ENCODE results near the gene CRISP1. TPM values are rescaled to one million over a fixed set of nuclear protein-coding genes. Genes with fewer than 3 reads are reported as not detected.
"Not testable (repeated sequence)": the region's sequence is repeated elsewhere in the genome, so short reads cannot be mapped to it uniquely, and the experiment has no call there.

Gene CRISP1
- total RNA-seq, result not detected

- Mint-ChIP-seq H3K9me3 (peaks cover 9 to 12% of the 10 kb centered on the region in 2 donors), H3K36me3 (no peaks in the 10 kb centered on the region), H3K27ac (no peak within 1 kb of the TSS)
- ATAC-seq, result no peak
- DNase-seq (ENCODE audit: low spot score in 2 of 2), result no peak
Measured at GRCh38 chr6:49866485-49866943, at the start of gene CRISP1. TSS of gene CRISP1 (minus strand) at chr6:49866535. CDS start at chr6:49857400, 9,135 bp downstream.

- no peak overlapping the region for H3K27ac Mint-ChIP-seq
- H3K36me3 Mint-ChIP-seq, result no peaks in the 10 kb centered on the region
- no peak for DNase-seq (ENCODE audit: low spot score in 2 of 2)
- peaks cover 0 to 6% of the 10 kb centered on the region in 2 donors for H3K9me3 Mint-ChIP-seq
- ATAC-seq, result no peak
Measured at GRCh38 chr6:49915035-49915434, 48.7 kb upstream of the CRISP1 start.

GRCh38 chr6:49913636-49914375 lies 47.5 kb upstream of the CRISP1 start:
- DNase-seq (ENCODE audit: low spot score in 2 of 2) (no peak), ATAC-seq (no peak)
- H3K36me3 Mint-ChIP-seq, result no peaks in the 10 kb centered on the region
- H3K9me3 Mint-ChIP-seq, result peaks cover 0 to 3% of the 10 kb centered on the region in 2 donors
- H3K27ac Mint-ChIP-seq, result no peak overlapping the region

- DNase-seq (ENCODE audit: low spot score in 2 of 2) (no peak), ATAC-seq (no peak)
- no peak overlapping the region for H3K27ac Mint-ChIP-seq
- peaks cover 0 to 3% of the 10 kb centered on the region in 2 donors for H3K9me3 Mint-ChIP-seq
- no peaks in the 10 kb centered on the region for H3K36me3 Mint-ChIP-seq
Measured at GRCh38 chr6:49912196-49912595, 45.9 kb upstream of the CRISP1 start.

GRCh38 chr6:49911252-49911651 lies 44.9 kb upstream of the CRISP1 start:
- peaks cover 0 to 3% of the 10 kb centered on the region in 2 donors for H3K9me3 Mint-ChIP-seq
- DNase-seq (ENCODE audit: low spot score in 2 of 2) (no peak), ATAC-seq (no peak)
- no peaks in the 10 kb centered on the region for H3K36me3 Mint-ChIP-seq
- H3K27ac Mint-ChIP-seq, result no peak overlapping the region

- DNase-seq (ENCODE audit: low spot score in 2 of 2) (no peak), ATAC-seq (no peak)
- no peaks in the 10 kb centered on the region for H3K36me3 Mint-ChIP-seq
- peaks cover 0 to 3% of the 10 kb centered on the region in 2 donors for H3K9me3 Mint-ChIP-seq
- no peak overlapping the region for H3K27ac Mint-ChIP-seq
Measured at GRCh38 chr6:49909563-49909962, 43.2 kb upstream of the CRISP1 start.

- no peaks in the 10 kb centered on the region for H3K36me3 Mint-ChIP-seq
- DNase-seq (ENCODE audit: low spot score in 2 of 2) (no peak), ATAC-seq (no peak)
- no peak overlapping the region for H3K27ac Mint-ChIP-seq
- H3K9me3 Mint-ChIP-seq, result no peaks in the 10 kb centered on the region
Measured at GRCh38 chr6:49906526-49906925, 40.2 kb upstream of the CRISP1 start.

- Mint-ChIP-seq H3K36me3 (no peaks in the 10 kb centered on the region), H3K9me3 (no peaks in the 10 kb centered on the region), H3K27ac (no peak overlapping the region)
- ATAC-seq (no peak), DNase-seq (ENCODE audit: low spot score in 2 of 2) (no peak)
Measured at GRCh38 chr6:49905296-49905695, 39.0 kb upstream of the CRISP1 start.

- H3K9me3 Mint-ChIP-seq, result no peaks in the 10 kb centered on the region
- H3K27ac Mint-ChIP-seq, result no peak overlapping the region
- no peaks in the 10 kb centered on the region for H3K36me3 Mint-ChIP-seq
- ATAC-seq, result no peak
- DNase-seq (ENCODE audit: low spot score in 2 of 2), result no peak
Measured at GRCh38 chr6:49902856-49903255, 36.5 kb upstream of the CRISP1 start.

- peaks cover 7 to 16% of the 10 kb centered on the region in 2 donors for H3K9me3 Mint-ChIP-seq
- no peak overlapping the region for H3K27ac Mint-ChIP-seq
- H3K36me3 Mint-ChIP-seq, result peaks cover 0 to 7% of the 10 kb centered on the region in 2 donors
- DNase-seq (ENCODE audit: low spot score in 2 of 2) (no peak), ATAC-seq (peak in 1 of 2 donors; percentile 71)
Measured at GRCh38 chr6:49898904-49899566, 32.7 kb upstream of the CRISP1 start.

- H3K27ac Mint-ChIP-seq; ATAC-seq; DNase-seq (ENCODE audit: low spot score in 2 of 2); H3K36me3 Mint-ChIP-seq: not testable (repeated sequence)
- peaks cover 13 to 24% of the 10 kb centered on the region in 2 donors for H3K9me3 Mint-ChIP-seq
Measured at GRCh38 chr6:49895553-49895952, 29.2 kb upstream of the CRISP1 start.

GRCh38 chr6:49892280-49892679 lies 25.9 kb upstream of the CRISP1 start:
- H3K27ac Mint-ChIP-seq, result no peak overlapping the region
- H3K36me3 Mint-ChIP-seq, result peaks cover 0 to 7% of the 10 kb centered on the region in 2 donors
- peaks cover 16 to 30% of the 10 kb centered on the region in 2 donors for H3K9me3 Mint-ChIP-seq
- ATAC-seq (no peak), DNase-seq (ENCODE audit: low spot score in 2 of 2) (no peak)

- Mint-ChIP-seq H3K9me3 (peaks cover 24 to 27% of the 10 kb centered on the region in 2 donors), H3K36me3 (peaks cover 0 to 7% of the 10 kb centered on the region in 2 donors), H3K27ac (no peak overlapping the region)
- no peak for ATAC-seq
- no peak for DNase-seq (ENCODE audit: low spot score in 2 of 2)
Measured at GRCh38 chr6:49890988-49891387, 24.7 kb upstream of the CRISP1 start.

GRCh38 chr6:49888742-49889431 lies 22.6 kb upstream of the CRISP1 start:
- H3K27ac Mint-ChIP-seq, result no peak overlapping the region
- DNase-seq (ENCODE audit: low spot score in 2 of 2) (no peak), ATAC-seq (no peak)
- peaks cover 22 to 26% of the 10 kb centered on the region in 2 donors for H3K9me3 Mint-ChIP-seq
- peaks cover 0 to 6% of the 10 kb centered on the region in 2 donors for H3K36me3 Mint-ChIP-seq

- Mint-ChIP-seq H3K36me3 (no peaks in the 10 kb centered on the region), H3K9me3 (peaks cover 9 to 12% of the 10 kb centered on the region in 2 donors), H3K27ac (no peak overlapping the region)
- no peak for ATAC-seq
- DNase-seq (ENCODE audit: low spot score in 2 of 2), result no peak
Measured at GRCh38 chr6:49868951-49869529, 2.7 kb upstream of the CRISP1 start.

GRCh38 chr6:49856282-49856681 lies 10.1 kb downstream of the CRISP1 start:
- Mint-ChIP-seq H3K36me3 (no peaks in the 10 kb centered on the region), H3K9me3 (no peaks in the 10 kb centered on the region), H3K27ac (no peak overlapping the region)
- no peak for ATAC-seq
- no peak for DNase-seq (ENCODE audit: low spot score in 2 of 2)

- ATAC-seq (no peak), DNase-seq (ENCODE audit: low spot score in 2 of 2) (no peak)
- H3K9me3 Mint-ChIP-seq, result no peaks in the 10 kb centered on the region
- no peaks in the 10 kb centered on the region for H3K36me3 Mint-ChIP-seq
- H3K27ac Mint-ChIP-seq, result no peak overlapping the region
Measured at GRCh38 chr6:49855221-49855620, 11.1 kb downstream of the CRISP1 start.

Measured in activated naive CD4-positive, alpha-beta T cell treated with anti-CD3 and anti-CD28 coated beads, Interleukin-2, amount 50 U/mL, for 72 hours (primary cell).